ENCODE data around the gene MGAM2. TPM values are rescaled to one million over a fixed set of nuclear protein-coding genes. Genes with fewer than 3 reads are reported as not detected.

Gene MGAM2
- total and polyA plus RNA-seq, 2 donors (not counting 1 experiment from before 2014, with no cell fraction given): not detected

GRCh38 chr7:142110638-142111037, 880 bp upstream of the MGAM2 start:
- no peak for ATAC-seq (ENCODE audit: low read depth)
- Mint-ChIP-seq H3K9me3 (ENCODE audit: insufficient read depth) (no peaks in the 10 kb centered on the region), H3K4me1 (no peaks in the 10 kb centered on the region), H3K27me3 (no peaks in the 10 kb centered on the region), H3K4me3 (no peak overlapping the region), H3K27ac (no peak overlapping the region)
- Histone ChIP-seq H3K27ac (ENCODE audit: low read length in 2 of 2) (no peak overlapping the region), H3K36me3 (replicated peaks in 1 of 2; ENCODE audit: control extremely low read depth in 1 of 2, control insufficient read depth in 1 of 2, extremely low read depth in 1 of 2, insufficient read depth in 2 of 2, low read length in 1 of 2) (no peaks in the 10 kb centered on the region), H3K4me2 (replicated peaks; ENCODE audit: low read depth, low read length, poor library complexity, severe bottlenecking) (no peak overlapping the region), H3K79me2 (ENCODE audit: control insufficient read depth, insufficient read depth, low read length) (no peaks in the 10 kb centered on the region), H3K4me1 (ENCODE audit: control insufficient read depth in 2 of 2, insufficient read depth in 2 of 2, low read length in 2 of 2) (no peaks in the 10 kb centered on the region), H3K27me3 (replicated peaks in 1 of 4; ENCODE audit: control extremely low read depth in 1 of 4, control insufficient read depth in 3 of 4, insufficient read depth in 4 of 4, low read length in 3 of 4) (no peaks in the 10 kb centered on the region), H3K4me3 (ENCODE audit: control extremely low read depth in 1 of 5, extremely low read depth in 1 of 5, insufficient read depth in 1 of 5, low read depth in 2 of 5, low read length in 4 of 5) (no peak overlapping the region), H4K20me1 (ENCODE audit: control insufficient read depth, insufficient read depth, low read length, poor library complexity, severe bottlenecking) (no peaks in the 10 kb centered on the region), H2AFZ (ENCODE audit: insufficient read depth, low read depth, low read length, poor library complexity, severe bottlenecking) (no peak overlapping the region), H3K9ac (ENCODE audit: low read length) (no peak overlapping the region), H3K9me3 (ENCODE audit: control extremely low read depth in 1 of 3, control insufficient read depth in 2 of 3, insufficient read depth in 1 of 3, low read length in 2 of 3) (no peaks in the 10 kb centered on the region)
- no peak for DNase-seq
- TF ChIP-seq EZH2 (IDR thresholded peaks at IDR 0.05; ENCODE audit: borderline replicate concordance, insufficient read depth, low read depth, low read length, poor library complexity, severe bottlenecking): no peak
- TF ChIP-seq, protein P1, sequence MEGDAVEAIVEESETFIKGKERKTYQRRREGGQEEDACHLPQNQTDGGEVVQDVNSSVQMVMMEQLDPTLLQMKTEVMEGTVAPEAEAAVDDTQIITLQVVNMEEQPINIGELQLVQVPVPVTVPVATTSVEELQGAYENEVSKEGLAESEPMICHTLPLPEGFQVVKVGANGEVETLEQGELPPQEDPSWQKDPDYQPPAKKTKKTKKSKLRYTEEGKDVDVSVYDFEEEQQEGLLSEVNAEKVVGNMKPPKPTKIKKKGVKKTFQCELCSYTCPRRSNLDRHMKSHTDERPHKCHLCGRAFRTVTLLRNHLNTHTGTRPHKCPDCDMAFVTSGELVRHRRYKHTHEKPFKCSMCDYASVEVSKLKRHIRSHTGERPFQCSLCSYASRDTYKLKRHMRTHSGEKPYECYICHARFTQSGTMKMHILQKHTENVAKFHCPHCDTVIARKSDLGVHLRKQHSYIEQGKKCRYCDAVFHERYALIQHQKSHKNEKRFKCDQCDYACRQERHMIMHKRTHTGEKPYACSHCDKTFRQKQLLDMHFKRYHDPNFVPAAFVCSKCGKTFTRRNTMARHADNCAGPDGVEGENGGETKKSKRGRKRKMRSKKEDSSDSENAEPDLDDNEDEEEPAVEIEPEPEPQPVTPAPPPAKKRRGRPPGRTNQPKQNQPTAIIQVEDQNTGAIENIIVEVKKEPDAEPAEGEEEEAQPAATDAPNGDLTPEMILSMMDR (IDR thresholded peaks at IDR 0.05): no peak
- POLR2A ChIA-PET: no interaction called here
- intact Hi-C loops (cut with micrococcal nuclease): no loop called here
- CTCF ChIA-PET: no interaction called here
- WGBS (ENCODE audit: insufficient coverage): 80% methylated on average over 1 of the region's 3 CpGs

GRCh38 chr7:142112086-142112485, 568 bp downstream of the MGAM2 start:
- intact Hi-C loops (cut with micrococcal nuclease): no loop called here
- TF ChIP-seq EZH2 (IDR thresholded peaks at IDR 0.05; ENCODE audit: borderline replicate concordance, insufficient read depth, low read depth, low read length, poor library complexity, severe bottlenecking): no peak
- TF ChIP-seq, protein P1 (IDR thresholded peaks at IDR 0.05): no peak
- H3K9me3 Mint-ChIP-seq (ENCODE audit: insufficient read depth): no peaks in the 10 kb centered on the region
- H3K4me3 Mint-ChIP-seq: no peak overlapping the region
- Histone ChIP-seq H3K4me1 (ENCODE audit: control insufficient read depth in 2 of 2, insufficient read depth in 2 of 2, low read length in 2 of 2) (no peaks in the 10 kb centered on the region), H2AFZ (ENCODE audit: insufficient read depth, low read depth, low read length, poor library complexity, severe bottlenecking) (no peak overlapping the region), H3K4me3 (ENCODE audit: control extremely low read depth in 1 of 5, extremely low read depth in 1 of 5, insufficient read depth in 1 of 5, low read depth in 2 of 5, low read length in 4 of 5) (no peak overlapping the region), H3K27ac (ENCODE audit: low read length in 2 of 2) (no peak overlapping the region), H3K9me3 (ENCODE audit: control extremely low read depth in 1 of 3, control insufficient read depth in 2 of 3, insufficient read depth in 1 of 3, low read length in 2 of 3) (no peaks in the 10 kb centered on the region), H3K9ac (ENCODE audit: low read length) (no peak overlapping the region), H3K27me3 (replicated peaks in 1 of 4; ENCODE audit: control extremely low read depth in 1 of 4, control insufficient read depth in 3 of 4, insufficient read depth in 4 of 4, low read length in 3 of 4) (no peaks in the 10 kb centered on the region), H3K36me3 (replicated peaks in 1 of 2; ENCODE audit: control extremely low read depth in 1 of 2, control insufficient read depth in 1 of 2, extremely low read depth in 1 of 2, insufficient read depth in 2 of 2, low read length in 1 of 2) (no peaks in the 10 kb centered on the region), H3K4me2 (replicated peaks; ENCODE audit: low read depth, low read length, poor library complexity, severe bottlenecking) (no peak overlapping the region), H4K20me1 (ENCODE audit: control insufficient read depth, insufficient read depth, low read length, poor library complexity, severe bottlenecking) (no peaks in the 10 kb centered on the region), H3K79me2 (ENCODE audit: control insufficient read depth, insufficient read depth, low read length) (no peaks in the 10 kb centered on the region)
- no CpG with 5 or more reads among the region's 1 CpG for WGBS (ENCODE audit: insufficient coverage)
- ATAC-seq (ENCODE audit: low read depth) (no peak), DNase-seq (no peak)
- no peaks in the 10 kb centered on the region for H3K27me3 Mint-ChIP-seq
- ChIA-PET CTCF (no interaction called here), POLR2A (no interaction called here)
- no peaks in the 10 kb centered on the region for H3K4me1 Mint-ChIP-seq
- H3K27ac Mint-ChIP-seq: no peak overlapping the region
